Colon (tissue), 2 donors: ENCODE data around the gene RNF166.

Experiments
- FAIRE-seq: peaks from 2 replicates; lab custom pipeline; 2012; peaks lifted over from hg19 to GRCh38; lab: Jason Lieb, UNC
- donor health status: control.
- donor health status: control.

The RNF166 gene

GRCh38 chr16:88706229-88706964, at the start of gene RNF166, which contains the start of gene CTU2:
RNF166 (minus strand) TSS chr16:88706408; CDS start chr16:88706325, 83 bp downstream.
CTU2 (plus strand) TSS chr16:88706503; CDS start chr16:88706531, 28 bp downstream.
- FAIRE-seq: no peak

DNA sequence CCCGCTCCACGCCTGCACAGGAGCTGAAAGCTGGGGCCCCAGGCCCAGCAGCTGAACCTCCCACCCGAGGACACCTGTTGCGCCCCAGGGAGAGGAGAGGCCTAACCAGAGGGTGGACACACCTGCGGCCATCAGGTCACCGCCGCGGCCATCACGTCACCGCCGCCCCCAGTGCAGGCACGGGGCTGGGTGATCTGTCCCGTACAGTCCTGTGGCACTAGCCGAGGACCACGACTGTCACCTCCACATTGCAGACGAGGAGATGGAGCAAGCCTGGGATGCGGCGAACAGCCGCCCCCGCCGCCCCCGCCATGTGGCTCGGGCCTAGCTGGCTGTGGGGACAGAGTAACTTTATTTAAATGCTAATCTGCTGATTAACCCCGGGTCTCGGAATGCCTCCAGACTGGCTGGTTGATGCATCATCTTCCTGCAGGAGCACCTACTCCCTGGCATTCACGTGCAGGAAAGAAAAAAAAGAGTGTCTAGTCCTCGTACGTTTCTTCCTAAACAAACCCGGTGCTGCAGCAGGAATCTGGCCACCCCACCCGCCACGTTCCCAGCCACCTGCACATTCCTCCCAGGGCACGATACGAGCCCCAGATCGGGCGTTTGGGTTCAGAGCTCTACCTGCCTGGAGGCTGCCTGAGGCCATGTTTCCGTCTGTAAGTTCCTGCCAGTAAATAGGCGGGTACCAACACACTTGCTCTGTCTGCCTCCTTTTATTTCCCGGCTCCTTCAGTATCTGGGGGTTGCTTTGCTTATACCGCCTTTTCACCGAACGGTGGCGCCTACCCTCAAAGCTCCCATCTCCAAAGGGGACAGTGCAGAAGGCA, 48.9 kb upstream of the RNF166 start:
- FAIRE-seq: no peak

DNA sequence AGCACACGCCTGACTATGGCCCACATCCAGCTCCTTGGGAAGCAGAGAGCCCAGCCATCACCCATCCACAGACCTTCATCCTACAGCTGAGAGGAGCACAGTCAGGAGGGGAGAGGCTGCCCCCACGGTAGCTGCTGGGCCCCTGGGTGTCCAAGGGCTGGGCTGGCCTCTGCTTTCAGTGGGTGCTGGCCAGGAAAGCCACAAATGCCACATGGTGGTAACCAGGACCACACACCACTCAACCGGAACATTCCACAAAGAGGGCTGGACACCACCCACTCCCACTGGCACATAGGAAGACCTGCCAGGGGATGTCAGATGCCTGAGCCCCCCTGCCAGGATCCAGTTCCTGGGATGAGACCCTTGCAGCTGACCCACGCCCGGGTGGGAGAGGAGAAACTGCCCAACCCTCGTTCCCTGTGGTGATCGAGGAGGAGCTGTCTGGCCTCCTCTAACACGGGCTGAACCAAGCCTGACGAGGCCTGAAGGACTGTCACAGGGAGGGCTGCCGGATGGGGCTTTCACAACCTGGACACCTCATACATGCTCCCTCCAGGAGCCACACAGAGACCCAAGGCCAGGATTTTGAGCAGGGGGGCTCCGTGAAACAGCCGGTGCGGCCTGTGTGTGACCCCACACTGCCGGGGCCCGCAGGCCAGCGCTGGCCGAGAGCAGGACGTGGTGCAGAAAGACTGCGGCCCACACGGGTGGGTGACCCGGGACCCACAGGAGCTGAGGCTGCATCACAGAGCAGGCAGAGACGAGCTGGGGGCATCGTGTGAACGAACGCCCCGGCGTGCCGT, 48.1 kb upstream of the RNF166 start:
- no peak for FAIRE-seq

- FAIRE-seq: no peak
Measured at GRCh38 chr16:88753602-88754001, 47.4 kb upstream of the RNF166 start.

DNA sequence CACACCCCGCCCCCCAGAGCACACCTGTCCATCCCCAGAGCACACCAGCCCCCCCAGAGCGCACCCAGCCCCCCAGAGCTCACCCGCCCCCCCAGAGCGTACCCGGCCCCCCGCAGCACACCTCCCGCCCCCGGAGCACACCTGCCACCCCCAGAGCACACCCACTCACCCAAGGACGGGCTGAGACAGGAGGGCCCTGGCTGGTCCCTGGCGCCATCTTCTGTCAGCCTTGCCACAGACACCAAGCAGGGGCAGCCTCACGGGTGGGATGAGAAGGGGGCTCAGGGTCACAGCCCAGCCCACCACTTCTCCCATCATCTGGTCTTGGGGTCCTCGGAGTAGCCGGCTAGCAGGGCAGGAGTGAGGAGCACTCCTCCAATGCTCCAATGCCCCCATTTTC, 47.0 kb upstream of the RNF166 start:
- FAIRE-seq: no peak

- no peak for FAIRE-seq
Measured at GRCh38 chr16:88752386-88753002, 46.3 kb upstream of the RNF166 start.

- no peak for FAIRE-seq
Measured at GRCh38 chr16:88750854-88751253, 44.6 kb upstream of the RNF166 start.

DNA sequence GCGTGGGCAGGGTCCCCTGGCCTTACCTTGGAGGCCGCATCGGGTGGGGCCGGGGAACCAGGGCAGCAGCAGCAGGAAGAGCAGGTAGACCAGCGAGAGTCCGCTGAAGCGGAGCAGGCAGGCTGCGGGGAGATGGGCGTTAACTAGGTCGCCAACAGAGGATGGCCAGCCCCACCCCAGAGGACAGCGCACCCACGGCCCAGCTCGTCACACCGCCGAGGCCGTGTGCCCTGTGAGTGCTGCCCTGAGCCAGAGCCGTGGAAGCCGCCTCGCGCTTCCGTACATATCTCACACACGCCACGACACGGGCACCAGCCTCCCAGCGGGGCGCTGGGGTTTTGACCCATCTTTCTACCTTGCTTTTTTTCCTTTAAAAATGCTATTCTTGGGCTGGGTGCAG, 43.1 kb upstream of the RNF166 start:
- no peak for FAIRE-seq

DNA sequence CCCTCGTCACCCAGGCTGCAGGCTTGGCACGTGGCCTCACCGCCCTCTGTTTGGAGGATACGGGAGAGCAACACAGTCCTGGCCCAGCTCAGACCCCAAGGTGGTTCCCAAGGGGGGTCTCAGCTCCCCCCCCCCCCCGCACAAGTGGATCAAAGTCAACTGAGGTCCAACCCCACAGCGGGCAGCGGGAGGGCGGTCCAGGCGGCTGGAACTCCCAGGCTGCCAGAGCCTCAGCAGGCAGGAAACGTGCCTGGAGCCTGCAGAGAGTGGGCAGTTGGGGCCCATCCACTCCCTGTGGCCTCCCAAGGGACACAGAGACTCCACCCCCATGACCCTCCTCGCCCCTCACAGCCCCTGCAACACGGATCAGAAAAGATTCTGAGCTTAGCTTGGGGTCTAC, 42.2 kb upstream of the RNF166 start:
- no peak for FAIRE-seq

- no peak for FAIRE-seq
Measured at GRCh38 chr16:88747588-88748301, 41.5 kb upstream of the RNF166 start.

- FAIRE-seq: no peak
Measured at GRCh38 chr16:88746506-88746905, 40.3 kb upstream of the RNF166 start.

GRCh38 chr16:88744577-88745521, 38.6 kb upstream of the RNF166 start:
- no peak for FAIRE-seq

DNA sequence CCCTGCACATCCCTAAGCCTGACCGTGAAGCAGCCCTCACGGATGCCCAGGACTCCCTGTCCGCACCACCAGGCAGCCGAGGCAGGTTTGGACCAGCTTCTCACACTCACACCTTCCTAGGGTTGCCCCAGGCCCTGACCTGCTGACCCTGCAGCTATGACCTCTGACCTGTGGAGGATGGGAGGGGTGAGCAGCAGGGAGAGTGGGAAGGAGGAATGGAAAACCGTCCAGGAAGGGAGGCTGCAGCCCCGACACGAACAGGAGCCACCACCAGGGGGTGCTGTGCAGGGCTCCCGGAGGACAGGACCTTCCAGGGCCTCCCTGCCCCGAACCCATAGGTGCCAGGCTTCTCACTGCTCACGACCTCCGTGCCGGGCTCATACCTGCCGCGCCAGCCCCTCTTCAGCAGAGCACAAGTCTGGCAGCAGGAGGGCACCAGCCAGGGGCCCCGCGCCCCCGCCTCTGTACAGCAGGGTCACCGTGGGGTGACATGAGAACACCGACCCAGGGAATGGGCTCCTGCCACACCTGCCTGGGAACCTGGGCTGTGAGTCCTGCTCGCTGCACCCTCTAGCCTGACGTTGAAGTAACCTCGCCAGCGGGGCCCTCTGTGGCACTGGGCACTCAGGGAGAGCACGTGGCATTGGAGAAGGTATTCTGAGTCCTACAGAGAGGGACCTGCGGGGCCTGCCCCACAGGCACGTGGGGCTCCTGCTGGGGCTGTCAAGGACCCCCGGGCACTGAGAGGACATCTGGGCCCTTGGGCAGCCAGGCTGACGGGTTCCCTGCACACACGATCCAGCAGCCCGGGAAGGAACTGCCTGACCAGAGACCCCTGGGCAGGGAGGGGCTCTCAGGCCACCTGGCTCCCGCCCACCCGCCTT, 37.7 kb upstream of the RNF166 start:
- FAIRE-seq: no peak

GRCh38 chr16:88742896-88743605, 36.8 kb upstream of the RNF166 start:
- no peak for FAIRE-seq

DNA sequence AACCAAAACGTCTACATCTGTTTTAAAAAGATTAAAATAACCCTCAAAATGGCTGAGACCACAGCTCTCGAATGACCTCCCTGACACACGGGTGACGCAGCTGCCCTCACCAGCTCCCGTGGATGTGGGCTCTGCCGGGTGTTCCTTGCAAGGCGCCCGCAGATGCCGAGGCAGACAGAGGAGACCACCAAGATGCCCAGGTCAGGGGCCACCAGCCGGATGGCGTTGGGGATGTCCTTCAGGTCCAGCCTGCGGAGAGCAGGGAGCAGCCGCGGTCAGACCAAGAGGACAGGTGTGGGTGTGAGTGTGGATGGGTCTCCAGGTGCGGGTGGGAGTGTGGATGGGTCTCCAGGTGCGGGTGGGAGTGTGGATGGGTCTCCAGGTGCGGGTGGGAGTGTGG, 35.2 kb upstream of the RNF166 start:
- FAIRE-seq: no peak

GRCh38 chr16:88740727-88741055, 34.5 kb upstream of the RNF166 start:
- FAIRE-seq: no peak

DNA sequence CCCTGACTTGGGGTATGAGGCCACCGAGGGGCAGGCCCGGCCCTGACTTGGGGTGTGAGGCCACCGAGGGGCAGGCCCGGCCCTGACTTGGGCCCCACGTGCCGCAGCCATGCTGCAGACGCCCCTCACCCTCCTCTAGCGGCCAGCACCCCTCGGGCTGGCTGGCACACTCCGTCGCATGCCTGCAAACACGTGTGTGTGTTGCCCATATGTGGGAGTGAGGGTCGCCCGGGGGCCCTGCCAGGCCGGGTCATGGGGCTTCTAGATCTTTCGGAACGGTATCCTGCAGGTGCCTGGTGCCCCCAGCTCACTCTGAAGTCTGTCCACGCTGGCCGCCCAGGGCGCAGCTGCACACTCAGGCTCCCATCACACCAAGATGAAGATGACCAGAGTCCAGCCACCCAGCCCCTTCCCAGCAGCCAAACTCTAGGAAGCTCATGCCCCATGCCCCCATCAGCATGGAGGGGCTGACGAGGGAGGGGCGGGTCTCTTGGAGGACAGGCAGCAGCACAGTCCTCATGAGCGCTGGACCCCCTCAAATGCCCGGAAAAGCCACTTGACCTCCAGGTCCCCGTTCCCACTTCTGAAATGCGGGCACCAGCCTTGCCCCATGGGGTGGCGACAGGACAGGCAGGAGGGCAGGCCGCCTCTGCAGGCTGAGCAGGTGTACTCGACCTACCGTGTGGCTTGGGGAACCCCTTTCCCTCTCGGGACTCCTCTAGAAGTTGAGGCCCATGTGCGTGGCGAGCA, 33.9 kb upstream of the RNF166 start:
- no peak for FAIRE-seq
